Measurements from ENCODE around the gene RNU6-1.

- TF ChIP-seq USF2 (IDR thresholded peaks at IDR 0.05; ENCODE audit: borderline replicate concordance, low read depth, low read length) (no peak), TEAD4 (IDR thresholded peaks at IDR 0.05; ENCODE audit: borderline replicate concordance, insufficient read depth) (no peak), RCOR1 (IDR thresholded peaks at IDR 0.05; ENCODE audit: low read length) (no peak), NRF1 (IDR thresholded peaks at IDR 0.05; ENCODE audit: low read depth, low read length) (no peak)
- TF ChIP-seq, protein P1, sequence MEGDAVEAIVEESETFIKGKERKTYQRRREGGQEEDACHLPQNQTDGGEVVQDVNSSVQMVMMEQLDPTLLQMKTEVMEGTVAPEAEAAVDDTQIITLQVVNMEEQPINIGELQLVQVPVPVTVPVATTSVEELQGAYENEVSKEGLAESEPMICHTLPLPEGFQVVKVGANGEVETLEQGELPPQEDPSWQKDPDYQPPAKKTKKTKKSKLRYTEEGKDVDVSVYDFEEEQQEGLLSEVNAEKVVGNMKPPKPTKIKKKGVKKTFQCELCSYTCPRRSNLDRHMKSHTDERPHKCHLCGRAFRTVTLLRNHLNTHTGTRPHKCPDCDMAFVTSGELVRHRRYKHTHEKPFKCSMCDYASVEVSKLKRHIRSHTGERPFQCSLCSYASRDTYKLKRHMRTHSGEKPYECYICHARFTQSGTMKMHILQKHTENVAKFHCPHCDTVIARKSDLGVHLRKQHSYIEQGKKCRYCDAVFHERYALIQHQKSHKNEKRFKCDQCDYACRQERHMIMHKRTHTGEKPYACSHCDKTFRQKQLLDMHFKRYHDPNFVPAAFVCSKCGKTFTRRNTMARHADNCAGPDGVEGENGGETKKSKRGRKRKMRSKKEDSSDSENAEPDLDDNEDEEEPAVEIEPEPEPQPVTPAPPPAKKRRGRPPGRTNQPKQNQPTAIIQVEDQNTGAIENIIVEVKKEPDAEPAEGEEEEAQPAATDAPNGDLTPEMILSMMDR (IDR thresholded peaks at IDR 0.05): no peak
- TF ChIP-seq, protein P2, sequence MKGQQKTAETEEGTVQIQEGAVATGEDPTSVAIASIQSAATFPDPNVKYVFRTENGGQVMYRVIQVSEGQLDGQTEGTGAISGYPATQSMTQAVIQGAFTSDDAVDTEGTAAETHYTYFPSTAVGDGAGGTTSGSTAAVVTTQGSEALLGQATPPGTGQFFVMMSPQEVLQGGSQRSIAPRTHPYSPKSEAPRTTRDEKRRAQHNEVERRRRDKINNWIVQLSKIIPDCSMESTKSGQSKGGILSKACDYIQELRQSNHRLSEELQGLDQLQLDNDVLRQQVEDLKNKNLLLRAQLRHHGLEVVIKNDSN (IDR thresholded peaks at IDR 0.05; ENCODE audit: borderline replicate concordance, low read depth): no peak
Observed at GRCh38 chr15:67794832-67795574, 44.8 kb downstream of the RNU6-1 start.

Measured in SK-N-SH (cell line).